Measurements from ENCODE around the gene KRT33A. TPM values are rescaled to one million over a fixed set of nuclear protein-coding genes. Genes with fewer than 3 reads are reported as not detected.

Gene KRT33A
- total RNA-seq, 1 experiment from 2014 or later = not detected

DNA sequence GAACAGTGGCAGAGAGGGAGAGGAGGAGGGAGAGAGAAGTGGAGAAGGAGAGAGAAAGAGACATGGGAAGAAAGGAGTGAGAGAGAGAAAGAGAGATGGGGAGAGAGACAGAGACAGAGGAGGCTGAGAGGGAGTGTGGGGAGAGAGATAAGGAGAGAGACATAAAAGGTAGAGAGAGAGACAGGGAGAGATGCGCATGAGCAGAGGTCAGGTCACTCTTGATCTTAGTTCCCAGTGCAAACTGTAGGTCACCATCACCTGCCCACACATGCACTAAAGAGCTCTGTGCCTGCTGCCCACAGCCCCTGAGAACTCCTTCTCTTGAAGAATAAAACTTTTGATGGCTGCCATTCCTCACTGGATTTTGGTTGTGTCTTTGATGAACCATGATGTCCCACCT is 14.9 kb downstream of the KRT33A start:
- no peak overlapping the region for H2AK5ac ChIP-seq (ENCODE audit: insufficient read length, low read length)
- H3T11ph ChIP-seq (ENCODE audit: low read length) = no peak overlapping the region
- H2BK120ac ChIP-seq (ENCODE audit: low read depth, low read length, poor library complexity, severe bottlenecking) = no peak overlapping the region
- H3K18ac ChIP-seq (ENCODE audit: insufficient read length, low read depth, low read length) = no peak overlapping the region
- no peaks in the 10 kb centered on the region for H4K20me1 ChIP-seq (ENCODE audit: control insufficient read depth, insufficient read depth, insufficient read length)
- Mint-ChIP-seq H3K27me3 (ENCODE audit: low read depth) (peaks cover 10% of the 10 kb centered on the region), H3K4me1 (peaks cover 0 to 9% of the 10 kb centered on the region in 2 experiments; a peak in 3 of 4 replicates), H3K36me3 (ENCODE audit: insufficient read depth in 1 of 3, low read depth in 3 of 3) (no peaks in the 10 kb centered on the region; a peak in 1 of 7 replicates), H3K4me3 (no peak overlapping the region), H3K9me3 (no peaks in the 10 kb centered on the region; a peak in 2 of 5 replicates), H3K27ac (no peak overlapping the region)
- no peak overlapping the region for H4K5ac ChIP-seq (ENCODE audit: insufficient read length, low read depth, low read length)
- no peak overlapping the region for H3K4me2 ChIP-seq (ENCODE audit: insufficient read depth, insufficient read length, low read length)
- H3K79me1 ChIP-seq (ENCODE audit: insufficient read depth, low read depth, low read length, poor library complexity, severe bottlenecking) = no peaks in the 10 kb centered on the region
- H3K27ac ChIP-seq (ENCODE audit: insufficient read length, low read depth, low read length) = no peak overlapping the region
- no peak overlapping the region for H2BK20ac ChIP-seq (ENCODE audit: low read depth, low read length, poor library complexity, severe bottlenecking)
- TF ChIP-seq, protein P1, sequence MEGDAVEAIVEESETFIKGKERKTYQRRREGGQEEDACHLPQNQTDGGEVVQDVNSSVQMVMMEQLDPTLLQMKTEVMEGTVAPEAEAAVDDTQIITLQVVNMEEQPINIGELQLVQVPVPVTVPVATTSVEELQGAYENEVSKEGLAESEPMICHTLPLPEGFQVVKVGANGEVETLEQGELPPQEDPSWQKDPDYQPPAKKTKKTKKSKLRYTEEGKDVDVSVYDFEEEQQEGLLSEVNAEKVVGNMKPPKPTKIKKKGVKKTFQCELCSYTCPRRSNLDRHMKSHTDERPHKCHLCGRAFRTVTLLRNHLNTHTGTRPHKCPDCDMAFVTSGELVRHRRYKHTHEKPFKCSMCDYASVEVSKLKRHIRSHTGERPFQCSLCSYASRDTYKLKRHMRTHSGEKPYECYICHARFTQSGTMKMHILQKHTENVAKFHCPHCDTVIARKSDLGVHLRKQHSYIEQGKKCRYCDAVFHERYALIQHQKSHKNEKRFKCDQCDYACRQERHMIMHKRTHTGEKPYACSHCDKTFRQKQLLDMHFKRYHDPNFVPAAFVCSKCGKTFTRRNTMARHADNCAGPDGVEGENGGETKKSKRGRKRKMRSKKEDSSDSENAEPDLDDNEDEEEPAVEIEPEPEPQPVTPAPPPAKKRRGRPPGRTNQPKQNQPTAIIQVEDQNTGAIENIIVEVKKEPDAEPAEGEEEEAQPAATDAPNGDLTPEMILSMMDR (conservative IDR thresholded peaks at IDR 0.05) = no peak
- H3K14ac ChIP-seq (ENCODE audit: insufficient read depth, low read length) = no peak overlapping the region
- no peak overlapping the region for H4K91ac ChIP-seq (ENCODE audit: insufficient read length, low read depth, low read length)
- no peaks in the 10 kb centered on the region for H3K79me2 ChIP-seq (ENCODE audit: insufficient read depth, low read length)
- no peak overlapping the region for H3K9ac ChIP-seq (ENCODE audit: extremely low read depth, insufficient read length, low read length)
- no peak overlapping the region for H2BK12ac ChIP-seq (ENCODE audit: insufficient read length, low read depth, low read length)
- H2BK15ac ChIP-seq (ENCODE audit: low read depth, low read length) = no peak overlapping the region
- H3K23me2 ChIP-seq (ENCODE audit: insufficient read length, low read depth, low read length, poor library complexity, severe bottlenecking) = no peaks in the 10 kb centered on the region
- no peak overlapping the region for H4K8ac ChIP-seq (replicated peaks; ENCODE audit: insufficient read length, low read depth, low read length)
- H3K4me1 ChIP-seq (ENCODE audit: insufficient read depth, low read length) = no peaks in the 10 kb centered on the region
- no peak overlapping the region for H3K56ac ChIP-seq (ENCODE audit: insufficient read length, low read depth, low read length)
- no peak for DNase-seq
- no peaks in the 10 kb centered on the region for H3K27me3 ChIP-seq (ENCODE audit: insufficient read depth, low read length)
- no CpG with 5 or more reads among the region's 1 CpG for WGBS (ENCODE audit: extremely low coverage, insufficient read length, low lambda C conversion rate)
- no peak overlapping the region for H3K4ac ChIP-seq (ENCODE audit: low read depth, low read length)
- H3K23ac ChIP-seq (ENCODE audit: insufficient read length, low read depth, low read length) = no peak overlapping the region
- H3K9me3 ChIP-seq (ENCODE audit: control insufficient read depth, low read depth, low read length) = no peaks in the 10 kb centered on the region
- H2BK5ac ChIP-seq (ENCODE audit: insufficient read length, low read length) = no peak overlapping the region
- H2AFZ ChIP-seq (ENCODE audit: low read length) = no peak overlapping the region
